Stimulated activated CD4-positive, alpha-beta T cell treated with anti-CD3 and anti-CD28 coated beads, Interleukin-2, amount 100 ng/mL, for 48 hours (primary cell): ENCODE results near the gene CYP4A11.
"Not testable (repeated sequence)": the region's sequence is repeated elsewhere in the genome, so short reads cannot be mapped to it uniquely, and the experiment has no call there.

ENCODE experiments used
- DNase-seq, 2 donors: peaks; one replicate each; pipeline ENCODE4 v3.0.0-alpha.2; 2020

Gene CYP4A11

GRCh38 chr1:46941135-46941694 lies at the start of gene CYP4A11:
CYP4A11 (minus strand) TSS chr1:46941476; CDS start chr1:46941433, 43 bp downstream.
- DNase-seq, result no peak

- not testable (repeated sequence) for DNase-seq
Measured at GRCh38 chr1:46990541-46990940, 49.3 kb upstream of the CYP4A11 start.

- DNase-seq, result no peak
Measured at GRCh38 chr1:46983830-46984586, 42.7 kb upstream of the CYP4A11 start.

GRCh38 chr1:46983166-46983829 lies 42.0 kb upstream of the CYP4A11 start:
- DNase-seq, result no peak

- DNase-seq, result no peak
Measured at GRCh38 chr1:46969014-46969619, 27.8 kb upstream of the CYP4A11 start.

GRCh38 chr1:46962272-46962671 lies 21.0 kb upstream of the CYP4A11 start:
- not testable (repeated sequence) for DNase-seq

- no peak for DNase-seq
Measured at GRCh38 chr1:46961066-46961758, 19.9 kb upstream of the CYP4A11 start.

- DNase-seq, result no peak
Measured at GRCh38 chr1:46960250-46960649, 19.0 kb upstream of the CYP4A11 start.

GRCh38 chr1:46955116-46955515 lies 13.8 kb upstream of the CYP4A11 start:
- DNase-seq, result not testable (repeated sequence)

- not testable (repeated sequence) for DNase-seq
Measured at GRCh38 chr1:46953847-46954246, 12.6 kb upstream of the CYP4A11 start.

- not testable (repeated sequence) for DNase-seq
Measured at GRCh38 chr1:46949417-46949666, 8.1 kb upstream of the CYP4A11 start.

GRCh38 chr1:46948629-46949416 lies 7.5 kb upstream of the CYP4A11 start:
- no peak for DNase-seq

GRCh38 chr1:46947706-46948105 lies 6.4 kb upstream of the CYP4A11 start:
- not testable (repeated sequence) for DNase-seq

- DNase-seq, result no peak
Measured at GRCh38 chr1:46942086-46942485, 810 bp upstream of the CYP4A11 start.

GRCh38 chr1:46940307-46940706 lies 969 bp downstream of the CYP4A11 start:
- no peak for DNase-seq

- DNase-seq, result no peak
Measured at GRCh38 chr1:46937270-46937669, 4.0 kb downstream of the CYP4A11 start.

- no peak for DNase-seq
Measured at GRCh38 chr1:46936788-46937187, 4.5 kb downstream of the CYP4A11 start.

- not testable (repeated sequence) for DNase-seq
Measured at GRCh38 chr1:46934852-46935251, 6.4 kb downstream of the CYP4A11 start.

- DNase-seq, result not testable (repeated sequence)
Measured at GRCh38 chr1:46932020-46932419, 9.3 kb downstream of the CYP4A11 start.

- no peak for DNase-seq
Measured at GRCh38 chr1:46931151-46931550, 10.1 kb downstream of the CYP4A11 start.

- DNase-seq, result no peak
Measured at GRCh38 chr1:46927249-46927835, 13.9 kb downstream of the CYP4A11 start.

- DNase-seq, result no peak
Measured at GRCh38 chr1:46910790-46911189, 30.5 kb downstream of the CYP4A11 start.
